Cardiac muscle cell (in vitro differentiated cells and primary cell): ENCODE measurements around the gene POU6F2. TPM values are rescaled to one million over a fixed set of nuclear protein-coding genes. Genes with fewer than 3 reads are reported as not detected.

ENCODE experiments used
- DNase-seq, 2 donors: peaks; one replicate each; pipeline versions ENCODE4 v3.0.0 to v3.0.0-alpha.2; 2010 to 2017; ENCODE audit warnings: low read depth in 1 of 2, low spot score in 1 of 2
- H3K27ac ChIP-seq: fragments of 200-600 bp; sonication (generic); 2 replicates; pipeline ENCODE4 v1.5.1; 2016
- H3K27me3 ChIP-seq: fragments of 200-600 bp; sonication (generic); 2 replicates; pipeline ENCODE4 v1.6.0; 2016; ENCODE audit warnings: control low read depth
- H3K36me3 ChIP-seq: fragments of 200-600 bp; sonication (generic); 2 replicates; pipeline ENCODE4 v1.5.1; 2016; ENCODE audit warnings: control low read depth
- H3K4me1 ChIP-seq: fragments of 200-600 bp; sonication (generic); 2 replicates; pipeline ENCODE4 v1.8.1; 2017; ENCODE audit warnings: low read depth, mild to moderate bottlenecking, mixed run types
- H3K4me3 ChIP-seq: fragments of 200-600 bp; sonication (generic); 2 replicates; pipeline ENCODE4 v1.5.1; 2016; ENCODE audit warnings: mild to moderate bottlenecking
- H3K9me3 ChIP-seq: fragments of 200-600 bp; sonication (generic); 2 replicates; pipeline ENCODE4 v1.5.1; 2017; ENCODE audit warnings: low read depth, mild to moderate bottlenecking, control low read depth
- polyA plus RNA-seq: library from polyadenylated mRNA; unstranded; fragments of >200 nt; fragmentation: Nextera tagmentation; extraction: Ambion mirVana; gene quantifications from 2 replicates; pipeline ENCODE4 v1.2.1, GENCODE V29; 2016
- total RNA-seq: library from RNA; depleted of rRNA; stranded (reverse); fragments of >200 nt; gene quantifications from 2 replicates; pipeline ENCODE4 v1.2.3, GENCODE V29; 2016
- TF ChIP-seq, protein P1 (sequence below): IDR thresholded peaks from 2 replicates; pipeline ENCODE4 v1.5.1; 2012; ENCODE audit warnings: low read depth, mild to moderate bottlenecking, low read length

POU6F2 gene
- total and polyA plus RNA-seq, 2 experiments from 2014 or later: 1.7 to 3.6 TPM

DNA sequence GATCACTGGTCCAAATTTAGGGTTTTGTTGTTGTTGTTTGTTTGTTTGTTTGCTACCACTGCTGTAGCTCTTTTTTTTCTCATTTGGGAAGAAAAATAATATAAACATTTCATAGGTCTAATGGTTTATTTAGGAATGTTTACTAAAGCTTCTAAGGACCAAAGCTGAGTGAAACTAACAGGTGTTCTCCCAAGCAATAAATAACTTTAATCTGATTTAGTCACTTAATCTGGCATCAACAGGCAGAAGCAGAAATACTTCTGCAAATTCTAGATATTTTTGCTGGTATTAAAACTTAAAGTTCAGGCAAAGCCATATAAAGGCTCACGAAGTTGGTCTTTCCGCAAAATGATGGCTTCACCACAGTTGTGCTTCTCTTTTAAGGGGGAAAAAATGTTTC, 444.0 kb downstream of the POU6F2 start:
- H3K4me3 ChIP-seq: no peak overlapping the region

DNA sequence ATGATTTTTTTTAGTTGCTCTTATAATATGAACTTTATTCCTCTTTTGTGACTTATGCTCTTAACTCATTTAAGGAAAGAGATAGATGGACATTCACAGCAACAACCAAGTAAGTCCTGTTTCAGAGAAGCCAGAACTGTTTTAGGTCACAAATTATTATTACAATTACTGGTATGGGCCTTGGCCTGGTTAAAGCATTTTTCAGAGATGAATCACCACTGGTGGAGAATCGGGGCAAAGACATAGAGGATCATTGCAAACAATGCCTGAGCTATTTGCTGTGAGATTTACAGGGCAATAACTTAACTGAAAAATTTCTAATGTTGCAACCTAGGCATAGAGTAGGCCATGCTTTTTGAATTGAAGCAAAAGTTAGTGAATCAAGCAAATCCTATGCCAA, 450.5 kb downstream of the POU6F2 start:
- no peaks in the 10 kb centered on the region for H3K4me1 ChIP-seq
- no peak overlapping the region for H3K27ac ChIP-seq
- H3K36me3 ChIP-seq: no peaks in the 10 kb centered on the region
- TF ChIP-seq, protein P1, sequence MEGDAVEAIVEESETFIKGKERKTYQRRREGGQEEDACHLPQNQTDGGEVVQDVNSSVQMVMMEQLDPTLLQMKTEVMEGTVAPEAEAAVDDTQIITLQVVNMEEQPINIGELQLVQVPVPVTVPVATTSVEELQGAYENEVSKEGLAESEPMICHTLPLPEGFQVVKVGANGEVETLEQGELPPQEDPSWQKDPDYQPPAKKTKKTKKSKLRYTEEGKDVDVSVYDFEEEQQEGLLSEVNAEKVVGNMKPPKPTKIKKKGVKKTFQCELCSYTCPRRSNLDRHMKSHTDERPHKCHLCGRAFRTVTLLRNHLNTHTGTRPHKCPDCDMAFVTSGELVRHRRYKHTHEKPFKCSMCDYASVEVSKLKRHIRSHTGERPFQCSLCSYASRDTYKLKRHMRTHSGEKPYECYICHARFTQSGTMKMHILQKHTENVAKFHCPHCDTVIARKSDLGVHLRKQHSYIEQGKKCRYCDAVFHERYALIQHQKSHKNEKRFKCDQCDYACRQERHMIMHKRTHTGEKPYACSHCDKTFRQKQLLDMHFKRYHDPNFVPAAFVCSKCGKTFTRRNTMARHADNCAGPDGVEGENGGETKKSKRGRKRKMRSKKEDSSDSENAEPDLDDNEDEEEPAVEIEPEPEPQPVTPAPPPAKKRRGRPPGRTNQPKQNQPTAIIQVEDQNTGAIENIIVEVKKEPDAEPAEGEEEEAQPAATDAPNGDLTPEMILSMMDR: no peak
- H3K27me3 ChIP-seq: no peaks in the 10 kb centered on the region
- H3K4me3 ChIP-seq: no peak overlapping the region
- H3K9me3 ChIP-seq: no peaks in the 10 kb centered on the region
- DNase-seq: peak in 1 of 2 donors; percentile 79

More for the DNA sequence above, 444.0 kb downstream of the POU6F2 start:
- no peaks in the 10 kb centered on the region for H3K4me1 ChIP-seq
- H3K36me3 ChIP-seq: no peaks in the 10 kb centered on the region
- DNase-seq: no peak
- no peaks in the 10 kb centered on the region for H3K9me3 ChIP-seq
- no peak overlapping the region for H3K27ac ChIP-seq
- TF ChIP-seq, protein P1: no peak
- no peaks in the 10 kb centered on the region for H3K27me3 ChIP-seq

DNA sequence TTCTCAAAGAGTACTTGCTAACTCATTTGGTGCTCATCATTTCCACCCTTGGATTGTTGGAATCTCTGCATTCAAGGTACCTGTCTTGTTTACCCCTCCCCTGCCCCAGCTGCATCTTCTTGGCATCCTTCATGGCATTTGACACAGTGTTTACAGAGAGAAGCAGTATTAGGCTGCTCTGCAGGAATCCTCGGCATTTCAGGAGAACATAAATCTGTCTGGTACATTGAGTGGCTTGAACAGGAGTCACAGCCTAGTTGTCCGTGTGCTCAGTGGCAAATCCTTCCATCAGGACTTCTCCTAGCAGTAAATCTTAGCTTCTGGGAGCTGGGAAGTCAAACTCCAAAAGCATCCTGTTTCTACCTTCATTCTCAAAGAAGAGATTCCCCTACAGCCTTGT, 451.7 kb downstream of the POU6F2 start:
- no peaks in the 10 kb centered on the region for H3K36me3 ChIP-seq
- no peak overlapping the region for H3K4me3 ChIP-seq
- no peak for DNase-seq
- H3K27ac ChIP-seq: no peak overlapping the region
- no peaks in the 10 kb centered on the region for H3K9me3 ChIP-seq
- no peaks in the 10 kb centered on the region for H3K27me3 ChIP-seq
- TF ChIP-seq, protein P1: no peak
- H3K4me1 ChIP-seq: no peaks in the 10 kb centered on the region

DNA sequence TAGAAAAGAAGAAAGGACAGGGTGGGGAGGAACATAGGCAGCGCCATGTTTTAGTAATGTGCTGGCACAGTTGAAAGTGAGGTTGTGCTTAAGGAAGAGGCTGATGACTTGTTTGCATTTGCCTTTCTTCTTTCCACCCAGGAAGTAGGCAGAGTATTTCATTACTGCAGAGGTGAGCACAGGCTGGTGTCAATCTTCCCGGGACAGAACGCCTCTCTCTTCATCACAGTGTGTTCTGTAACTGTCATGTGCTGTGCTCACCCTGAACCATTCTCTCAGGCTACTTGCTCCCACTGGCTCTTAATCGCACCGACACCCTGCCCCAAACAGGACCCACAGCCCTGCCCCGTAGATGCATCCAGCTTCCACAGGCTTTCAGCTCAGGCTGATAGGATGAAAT, 452.7 kb downstream of the POU6F2 start:
- TF ChIP-seq, protein P1: no peak
- Histone ChIP-seq H3K27me3 (no peaks in the 10 kb centered on the region), H3K4me1 (no peaks in the 10 kb centered on the region), H3K9me3 (no peaks in the 10 kb centered on the region), H3K36me3 (no peaks in the 10 kb centered on the region), H3K4me3 (no peak overlapping the region), H3K27ac (no peak overlapping the region)
- no peak for DNase-seq

DNA sequence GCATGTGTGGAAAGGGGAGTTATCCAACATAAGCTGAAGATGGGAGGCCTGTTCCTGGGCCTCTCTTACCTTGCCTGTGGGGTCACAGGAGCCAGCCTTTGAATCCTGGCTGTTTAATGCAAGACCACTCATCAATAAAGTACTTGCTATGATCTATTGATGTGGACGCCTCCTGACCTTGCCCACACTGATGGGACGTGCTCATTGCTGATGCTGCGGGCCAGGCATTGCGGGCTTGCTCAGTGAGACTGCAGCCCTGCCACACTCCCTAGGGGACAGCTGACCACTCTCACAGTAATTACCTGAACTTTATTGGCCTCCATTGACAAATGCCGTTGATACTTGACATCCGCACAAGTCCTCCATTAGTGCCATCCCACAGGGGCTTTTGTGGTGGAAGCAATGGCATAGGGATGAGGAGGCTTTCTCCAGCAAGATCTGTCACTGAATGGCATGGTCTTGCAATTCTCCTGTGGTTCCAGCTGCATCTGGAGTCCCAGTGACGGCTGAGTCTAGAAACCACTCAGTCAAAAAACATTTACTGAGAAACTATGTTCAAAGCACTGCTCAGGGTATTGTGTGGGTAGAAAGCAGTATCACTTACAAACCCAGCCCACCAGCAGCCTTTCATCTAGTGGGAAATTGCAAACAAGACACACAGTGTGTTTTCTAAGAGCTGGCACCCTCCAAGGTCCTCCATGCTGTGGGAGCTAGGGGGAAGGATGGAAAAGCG, 453.4 kb downstream of the POU6F2 start:
- Histone ChIP-seq H3K36me3 (no peaks in the 10 kb centered on the region), H3K4me1 (no peaks in the 10 kb centered on the region), H3K27me3 (no peaks in the 10 kb centered on the region), H3K4me3 (no peak overlapping the region), H3K27ac (no peak overlapping the region), H3K9me3 (no peaks in the 10 kb centered on the region)
- TF ChIP-seq, protein P1: no peak
- no peak for DNase-seq
